Hepatocyte (in vitro differentiated cells): Measurements from ENCODE around the gene OR56A5.

Experiments used
- CTCF ChIP-seq: fragments of 200-600 bp; sonication (generic); IDR thresholded peaks from 2 replicates; pipeline ENCODE4 v1.5.1; 2016; ENCODE audit warnings: antibody characterized with exemption, mild to moderate bottlenecking; ENCODE audit not compliant: poor library complexity
- EZH2 ChIP-seq: fragments of 200-600 bp; sonication (generic); IDR thresholded peaks from 2 replicates; pipeline ENCODE4 v1.6.1; 2016; ENCODE audit warnings: antibody characterized with exemption, mild to moderate bottlenecking, borderline replicate concordance

GRCh38 chr11:6013042-6013441, 44.7 kb upstream of the OR56A5 start:
- TF ChIP-seq CTCF = no peak
- no peak for TF ChIP-seq EZH2
